DND-41 (cell line): ENCODE data around the gene SLC12A5.

Experiments used
- EZH2 ChIP-seq: IDR thresholded peaks from 3 replicates; pipeline ENCODE4 v1.6.1; 2012; ENCODE audit warnings: borderline replicate concordance, low read depth, mild to moderate bottlenecking, moderate library complexity, low read length, inconsistent platforms; ENCODE audit not compliant: severe bottlenecking
- TF ChIP-seq, protein P1 (sequence below): IDR thresholded peaks from 2 replicates; pipeline ENCODE4 v1.5.1; 2012; ENCODE audit warnings: borderline replicate concordance, low read length, moderate library complexity, mild to moderate bottlenecking; ENCODE audit not compliant: poor library complexity, severe bottlenecking; ENCODE audit errors: extremely low read depth

GRCh38 chr20:46040902-46041535, 12.0 kb downstream of the SLC12A5 start:
- TF ChIP-seq, protein P1, sequence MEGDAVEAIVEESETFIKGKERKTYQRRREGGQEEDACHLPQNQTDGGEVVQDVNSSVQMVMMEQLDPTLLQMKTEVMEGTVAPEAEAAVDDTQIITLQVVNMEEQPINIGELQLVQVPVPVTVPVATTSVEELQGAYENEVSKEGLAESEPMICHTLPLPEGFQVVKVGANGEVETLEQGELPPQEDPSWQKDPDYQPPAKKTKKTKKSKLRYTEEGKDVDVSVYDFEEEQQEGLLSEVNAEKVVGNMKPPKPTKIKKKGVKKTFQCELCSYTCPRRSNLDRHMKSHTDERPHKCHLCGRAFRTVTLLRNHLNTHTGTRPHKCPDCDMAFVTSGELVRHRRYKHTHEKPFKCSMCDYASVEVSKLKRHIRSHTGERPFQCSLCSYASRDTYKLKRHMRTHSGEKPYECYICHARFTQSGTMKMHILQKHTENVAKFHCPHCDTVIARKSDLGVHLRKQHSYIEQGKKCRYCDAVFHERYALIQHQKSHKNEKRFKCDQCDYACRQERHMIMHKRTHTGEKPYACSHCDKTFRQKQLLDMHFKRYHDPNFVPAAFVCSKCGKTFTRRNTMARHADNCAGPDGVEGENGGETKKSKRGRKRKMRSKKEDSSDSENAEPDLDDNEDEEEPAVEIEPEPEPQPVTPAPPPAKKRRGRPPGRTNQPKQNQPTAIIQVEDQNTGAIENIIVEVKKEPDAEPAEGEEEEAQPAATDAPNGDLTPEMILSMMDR, result no peak
- no peak for TF ChIP-seq EZH2
